GM18517 (cell line): ENCODE measurements around the gene TTLL4.
"Not testable (repeated sequence)": the region's sequence is repeated elsewhere in the genome, so short reads cannot be mapped to it uniquely, and the experiment has no call there.

Experiments used
- ATAC-seq: cut with Tn5 transposase; IDR thresholded peaks from one replicate; pipeline ENCODE4 v1.9.1; 2021; ENCODE audit warnings: mild to moderate bottlenecking, moderate library complexity; ENCODE audit not compliant: unreplicated experiment

Gene TTLL4, protein sequence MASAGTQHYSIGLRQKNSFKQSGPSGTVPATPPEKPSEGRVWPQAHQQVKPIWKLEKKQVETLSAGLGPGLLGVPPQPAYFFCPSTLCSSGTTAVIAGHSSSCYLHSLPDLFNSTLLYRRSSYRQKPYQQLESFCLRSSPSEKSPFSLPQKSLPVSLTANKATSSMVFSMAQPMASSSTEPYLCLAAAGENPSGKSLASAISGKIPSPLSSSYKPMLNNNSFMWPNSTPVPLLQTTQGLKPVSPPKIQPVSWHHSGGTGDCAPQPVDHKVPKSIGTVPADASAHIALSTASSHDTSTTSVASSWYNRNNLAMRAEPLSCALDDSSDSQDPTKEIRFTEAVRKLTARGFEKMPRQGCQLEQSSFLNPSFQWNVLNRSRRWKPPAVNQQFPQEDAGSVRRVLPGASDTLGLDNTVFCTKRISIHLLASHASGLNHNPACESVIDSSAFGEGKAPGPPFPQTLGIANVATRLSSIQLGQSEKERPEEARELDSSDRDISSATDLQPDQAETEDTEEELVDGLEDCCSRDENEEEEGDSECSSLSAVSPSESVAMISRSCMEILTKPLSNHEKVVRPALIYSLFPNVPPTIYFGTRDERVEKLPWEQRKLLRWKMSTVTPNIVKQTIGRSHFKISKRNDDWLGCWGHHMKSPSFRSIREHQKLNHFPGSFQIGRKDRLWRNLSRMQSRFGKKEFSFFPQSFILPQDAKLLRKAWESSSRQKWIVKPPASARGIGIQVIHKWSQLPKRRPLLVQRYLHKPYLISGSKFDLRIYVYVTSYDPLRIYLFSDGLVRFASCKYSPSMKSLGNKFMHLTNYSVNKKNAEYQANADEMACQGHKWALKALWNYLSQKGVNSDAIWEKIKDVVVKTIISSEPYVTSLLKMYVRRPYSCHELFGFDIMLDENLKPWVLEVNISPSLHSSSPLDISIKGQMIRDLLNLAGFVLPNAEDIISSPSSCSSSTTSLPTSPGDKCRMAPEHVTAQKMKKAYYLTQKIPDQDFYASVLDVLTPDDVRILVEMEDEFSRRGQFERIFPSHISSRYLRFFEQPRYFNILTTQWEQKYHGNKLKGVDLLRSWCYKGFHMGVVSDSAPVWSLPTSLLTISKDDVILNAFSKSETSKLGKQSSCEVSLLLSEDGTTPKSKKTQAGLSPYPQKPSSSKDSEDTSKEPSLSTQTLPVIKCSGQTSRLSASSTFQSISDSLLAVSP

DNA sequence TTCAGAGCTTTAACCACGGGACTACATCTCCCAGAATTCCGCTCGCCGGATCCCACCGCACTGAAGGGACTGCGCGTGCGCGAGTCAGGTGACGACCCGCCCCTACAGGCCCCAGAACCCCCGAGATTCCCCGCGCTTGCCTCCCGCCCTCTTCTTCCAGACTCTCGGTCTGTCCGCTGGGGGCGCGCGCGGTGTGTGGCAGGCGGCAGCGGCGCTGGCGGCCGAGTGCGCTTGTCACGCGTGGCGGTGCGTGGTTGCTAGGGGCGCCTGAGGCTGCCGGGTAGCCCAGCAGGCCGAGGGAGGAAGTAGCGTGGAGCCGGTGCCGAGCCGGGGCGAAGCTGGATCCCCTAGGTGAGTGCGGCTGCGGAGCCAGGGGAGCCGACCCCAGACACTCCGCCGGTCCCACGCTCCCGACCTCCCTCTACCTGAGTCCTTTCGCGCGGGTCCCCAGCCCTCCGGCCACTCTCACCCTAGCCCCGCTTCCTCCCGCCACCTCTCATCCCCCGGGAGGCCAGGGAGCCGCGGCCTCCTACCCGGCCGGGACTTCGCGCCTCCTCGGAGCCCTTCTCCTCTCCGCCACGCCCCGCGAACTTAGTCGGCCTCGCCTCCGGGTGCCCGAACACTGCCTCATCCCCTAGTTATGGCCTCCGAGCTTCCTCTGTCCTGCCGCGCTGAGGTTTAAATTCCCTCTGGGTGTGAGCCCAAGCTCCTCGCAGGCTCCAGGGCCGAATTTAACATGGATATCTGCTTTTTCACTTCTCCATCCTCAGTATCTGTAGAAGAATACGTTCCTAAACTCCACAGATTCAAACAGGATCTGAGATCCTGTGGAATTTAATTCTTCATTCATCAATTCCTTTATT lies at the start of gene TTLL4:
TSS of gene TTLL4 (plus strand) at position 149 of the 863 bp plus-strand sequence. CDS start 26,842 bp downstream, outside the sequence.
- ATAC-seq: peak; percentile 84

DNA sequence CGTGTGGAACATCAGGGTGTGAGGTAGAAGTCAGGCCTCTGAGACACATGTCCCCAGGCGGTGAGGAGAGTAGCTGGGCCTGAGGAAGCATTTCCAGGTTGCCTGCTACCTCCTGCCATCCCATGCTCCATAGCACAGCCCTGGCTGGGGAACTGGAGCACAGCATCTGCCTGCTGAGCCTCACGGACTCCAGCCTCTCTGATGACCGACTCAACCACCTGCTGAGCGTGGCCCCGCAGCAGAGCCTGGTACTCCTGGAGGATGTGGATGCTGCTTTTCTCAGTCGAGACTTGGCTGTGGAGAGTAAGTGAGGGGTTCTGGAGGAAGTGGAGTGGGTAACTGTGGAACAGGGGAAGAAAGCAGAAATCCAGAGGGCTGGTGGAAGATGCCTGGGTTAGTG lies 48.3 kb upstream of the TTLL4 start:
- ATAC-seq: no peak

DNA sequence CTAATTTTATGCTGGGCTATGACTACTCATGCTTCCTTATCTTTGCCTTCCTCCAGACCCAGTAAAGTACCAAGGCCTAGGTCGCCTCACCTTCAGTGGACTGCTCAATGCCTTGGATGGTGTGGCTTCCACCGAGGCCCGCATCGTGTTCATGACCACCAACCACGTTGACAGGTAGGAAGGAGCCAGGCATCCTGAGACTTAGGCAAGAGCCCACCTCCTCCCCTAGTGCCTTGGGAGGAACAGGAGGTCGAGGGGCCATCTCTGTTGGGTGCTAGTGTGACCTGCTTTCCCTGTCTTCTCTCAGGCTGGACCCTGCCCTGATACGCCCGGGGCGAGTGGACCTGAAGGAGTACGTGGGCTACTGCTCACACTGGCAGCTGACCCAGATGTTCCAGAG lies 47.8 kb upstream of the TTLL4 start:
- no peak for ATAC-seq

DNA sequence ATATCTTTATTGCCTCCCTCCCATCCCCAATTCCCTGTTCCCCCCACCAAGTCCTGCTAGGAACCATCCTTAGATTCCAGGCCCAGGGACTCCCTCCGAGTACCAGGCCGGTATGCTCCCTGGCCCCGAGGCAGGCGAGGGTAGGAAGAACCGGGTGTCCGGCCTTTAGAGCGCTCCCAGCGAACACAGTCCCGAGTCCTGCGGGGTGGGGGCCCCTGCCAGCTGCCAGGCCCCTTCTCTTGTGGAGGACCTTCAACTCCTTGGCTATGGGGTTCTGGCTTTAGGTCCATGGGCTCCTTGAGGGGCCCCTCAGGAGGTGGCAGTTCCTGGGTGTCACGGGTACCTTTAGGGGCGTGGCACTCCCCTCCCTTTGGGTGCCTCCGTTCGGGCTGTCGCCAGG lies 46.7 kb upstream of the TTLL4 start:
- no peak for ATAC-seq

DNA sequence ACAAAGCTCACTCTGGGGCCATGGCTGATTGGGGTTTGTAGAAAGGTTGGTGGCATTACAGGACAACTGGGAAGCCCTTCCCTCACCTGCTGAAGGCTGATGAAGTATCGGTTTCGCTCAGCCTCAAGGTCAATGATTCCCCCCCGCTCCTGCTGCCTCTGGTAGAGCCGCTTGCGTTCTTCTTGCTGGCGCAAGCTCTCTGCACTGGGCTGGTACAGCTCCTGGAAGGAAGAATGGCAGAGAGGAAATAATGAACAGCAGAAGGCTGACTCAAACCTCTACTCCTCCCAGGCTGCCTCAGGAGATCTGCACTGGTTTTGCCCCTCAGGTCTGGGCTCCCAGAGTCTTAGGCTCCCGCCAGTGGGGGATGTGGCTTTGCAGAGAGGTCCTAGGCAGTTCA lies 46.0 kb upstream of the TTLL4 start:
- no peak for ATAC-seq

DNA sequence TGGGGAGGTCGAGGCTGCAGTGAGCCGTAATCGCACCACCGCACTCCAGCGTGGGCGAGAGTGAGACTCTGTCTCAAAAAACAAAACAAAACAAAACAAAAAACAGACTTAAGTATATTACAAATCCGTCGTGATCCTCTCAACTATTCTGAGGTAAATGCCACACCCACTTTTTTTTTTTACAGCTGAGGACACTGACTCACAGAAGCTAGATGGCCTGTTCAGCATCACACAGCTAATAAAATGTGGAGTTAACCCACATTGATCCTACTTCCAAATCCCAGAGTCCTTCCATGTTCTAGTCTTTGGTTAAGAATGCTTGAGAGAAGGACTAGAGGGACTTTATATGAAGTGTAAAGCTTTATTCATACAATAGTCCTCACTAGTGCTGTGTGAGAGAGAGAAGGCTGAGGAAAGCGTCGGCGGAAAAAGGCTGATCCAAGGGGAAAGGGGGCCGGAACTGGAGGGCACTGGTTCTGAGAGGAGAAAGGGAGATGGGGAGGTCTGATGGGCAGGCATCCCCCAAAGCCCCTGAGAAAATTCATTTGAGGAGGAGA lies 39.5 kb upstream of the TTLL4 start:
- peak; percentile 17 for ATAC-seq

DNA sequence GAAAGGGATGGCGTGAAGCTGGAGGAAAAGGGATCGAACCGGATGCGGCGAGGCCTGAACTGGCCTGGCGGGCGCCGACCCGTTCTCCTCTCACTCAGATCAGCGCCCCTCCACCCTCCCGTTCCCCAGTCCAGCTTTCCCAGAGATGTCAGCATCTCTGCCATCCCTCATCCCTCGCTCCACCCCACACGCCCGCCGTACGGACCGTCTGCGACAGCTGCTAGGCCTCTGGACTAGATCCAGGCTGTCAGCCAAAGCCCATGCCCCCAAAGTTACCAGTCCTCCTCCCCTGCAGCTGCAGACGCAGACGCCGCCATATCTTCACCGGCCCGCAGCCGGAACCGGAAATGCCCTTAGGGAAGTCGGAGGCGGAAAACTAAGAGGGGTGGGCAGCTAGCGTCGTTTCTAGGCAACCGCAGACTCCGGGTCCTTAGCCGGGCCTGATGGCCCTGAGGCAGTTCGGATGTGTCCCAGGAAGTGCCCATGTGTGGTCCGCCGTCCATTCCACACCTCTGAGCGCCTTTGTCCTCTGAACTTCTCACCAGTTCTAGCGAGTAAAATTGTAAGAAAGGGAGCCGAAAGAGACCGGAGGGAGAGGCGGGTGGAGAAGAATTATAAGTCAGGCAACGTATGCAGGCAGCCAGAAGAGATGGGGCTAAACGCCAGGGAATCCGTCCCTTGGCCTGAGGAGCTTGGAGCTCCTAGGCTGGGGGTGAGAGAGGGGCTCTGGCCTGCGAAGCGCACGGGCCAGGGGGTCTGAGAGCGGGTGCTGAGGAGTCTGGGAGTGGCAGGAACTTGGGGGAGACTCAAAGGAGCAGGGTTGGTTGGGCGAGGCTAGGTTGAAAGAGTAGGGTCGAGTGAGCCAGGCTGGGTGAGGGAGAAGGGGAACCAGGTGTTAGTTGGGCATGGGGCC lies 38.7 kb upstream of the TTLL4 start, which contains the start of the genes RNF25 and STK36:
TSS of gene RNF25 (minus strand) at position 349 of the 913 bp plus-strand sequence. CDS start at position 317, 32 bp downstream.
TSS of gene STK36 (plus strand) at position 433 of the 913 bp plus-strand sequence. CDS start 744 bp downstream, outside the sequence.
- ATAC-seq: peak; percentile 91

DNA sequence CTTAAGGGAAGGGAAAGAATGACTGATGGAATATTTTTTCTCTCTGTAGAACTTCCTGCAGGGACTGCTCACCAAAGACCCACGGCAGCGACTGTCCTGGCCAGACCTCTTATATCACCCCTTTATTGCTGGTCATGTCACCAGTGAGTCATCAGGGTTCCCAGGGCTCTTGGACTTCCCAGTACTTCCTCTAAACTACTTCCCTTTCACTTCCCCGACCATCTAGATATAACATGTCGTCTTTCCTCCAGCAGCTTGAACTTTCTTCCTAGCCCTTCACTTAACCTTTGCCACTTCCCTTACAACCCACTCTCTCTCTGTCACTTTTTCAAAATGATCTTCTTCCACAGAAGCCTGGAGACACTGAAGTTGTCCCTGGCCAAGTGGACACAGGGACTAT lies 31.5 kb upstream of the TTLL4 start:
- no peak for ATAC-seq

DNA sequence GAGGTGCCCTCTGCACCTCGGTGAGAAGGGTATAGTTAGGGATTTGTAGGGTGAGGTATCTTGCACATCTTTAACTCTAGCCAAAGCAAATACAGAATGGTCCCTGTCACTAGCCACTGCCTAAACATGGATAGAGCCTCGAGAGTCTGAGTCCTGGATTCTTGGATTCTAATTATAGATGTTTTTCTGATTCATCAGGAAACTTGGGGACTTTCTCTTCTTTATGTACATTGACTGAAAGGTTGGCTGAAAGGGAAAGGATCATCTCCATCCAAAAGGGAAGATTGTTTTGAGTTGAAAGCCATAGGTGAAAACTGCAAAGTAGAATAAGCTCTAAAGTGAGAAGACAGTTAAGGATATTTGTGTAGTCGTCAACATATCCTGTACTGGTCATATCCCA lies 30.6 kb upstream of the TTLL4 start:
- no peak for ATAC-seq

DNA sequence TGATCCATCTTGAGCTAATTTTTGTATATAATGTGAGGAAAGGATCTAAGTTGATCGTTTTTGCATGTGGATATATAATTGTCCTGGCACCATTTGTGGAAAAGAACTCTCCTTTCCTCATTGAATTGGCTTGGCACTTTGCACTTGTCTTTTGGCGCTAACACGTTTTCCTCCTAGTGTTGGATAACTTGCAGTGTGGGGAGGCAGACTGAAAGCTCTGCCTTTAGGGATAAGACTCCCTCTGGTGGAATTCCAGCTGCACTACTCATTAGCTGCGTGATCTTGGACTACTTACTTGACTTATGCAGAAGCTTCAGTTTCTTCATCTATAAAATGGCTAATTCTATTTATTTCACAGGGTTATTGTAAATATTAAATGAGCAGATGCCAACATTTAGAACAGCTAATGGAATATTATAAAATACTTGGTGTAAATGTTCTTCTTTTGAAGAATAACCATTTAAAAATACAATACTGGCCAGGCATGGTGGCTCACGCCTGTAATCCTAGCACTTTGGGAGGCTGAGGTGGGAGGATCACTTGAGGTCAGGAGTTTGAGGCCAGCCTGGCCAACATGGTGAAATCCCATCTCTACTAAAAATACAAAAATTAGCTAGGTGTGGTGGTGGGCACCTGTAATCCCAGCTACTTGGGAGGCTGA lies 23.1 kb upstream of the TTLL4 start:
- ATAC-seq: not testable (repeated sequence)

DNA sequence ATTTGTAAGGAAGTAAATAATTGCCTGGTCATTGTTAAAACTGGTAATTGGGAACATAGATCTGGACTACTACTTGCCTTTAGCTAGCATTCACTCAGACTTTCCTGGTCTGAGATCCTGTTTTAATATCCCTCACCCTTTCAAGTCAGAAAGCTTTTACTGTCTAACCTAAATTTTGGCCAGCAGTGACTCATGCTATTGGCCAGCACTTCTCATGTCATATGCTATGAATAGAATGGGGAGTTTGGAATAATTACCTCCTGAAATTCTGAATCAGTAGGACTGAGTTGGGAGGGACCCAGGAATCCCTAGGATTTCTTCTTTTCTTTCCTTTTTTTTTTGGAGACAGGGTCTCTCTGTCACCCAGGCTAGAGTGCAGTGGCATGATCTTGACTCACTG lies 19.4 kb upstream of the TTLL4 start:
- no peak for ATAC-seq

DNA sequence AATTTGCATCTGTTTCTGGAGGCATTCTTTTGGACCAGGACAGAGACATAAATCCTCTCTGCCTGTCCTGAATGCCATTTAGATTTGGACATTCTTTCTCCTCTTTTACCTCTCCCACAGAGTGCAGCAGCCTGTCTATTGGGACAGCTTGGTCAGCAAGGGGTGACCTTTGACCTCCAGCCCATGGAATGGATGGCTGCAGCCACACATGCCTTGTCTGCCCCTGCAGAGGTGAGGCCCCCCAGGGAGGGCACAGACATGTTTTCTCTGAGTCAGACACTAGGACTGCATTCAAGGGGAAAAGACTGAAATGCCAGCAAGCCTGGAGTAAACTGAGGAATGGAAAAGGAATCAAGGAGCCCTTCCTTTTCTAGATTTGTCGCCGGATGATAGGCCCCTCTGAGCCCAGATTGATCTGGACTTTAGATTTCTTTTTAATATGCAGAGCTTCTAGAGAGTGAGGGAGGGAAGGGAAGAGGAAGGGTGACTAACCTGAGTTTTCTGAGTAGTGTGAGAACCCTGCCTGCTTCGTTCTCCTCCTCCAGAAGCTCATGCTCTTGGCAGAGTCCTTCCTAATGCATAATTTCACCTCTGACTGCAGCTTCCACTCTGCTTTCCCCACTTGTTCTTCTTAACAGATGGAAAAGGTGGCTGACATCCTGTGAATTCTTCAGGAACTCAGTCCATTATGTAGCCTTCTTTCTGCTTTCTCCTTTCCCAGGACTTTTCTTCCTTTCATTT lies 16.1 kb upstream of the TTLL4 start:
- no peak for ATAC-seq

DNA sequence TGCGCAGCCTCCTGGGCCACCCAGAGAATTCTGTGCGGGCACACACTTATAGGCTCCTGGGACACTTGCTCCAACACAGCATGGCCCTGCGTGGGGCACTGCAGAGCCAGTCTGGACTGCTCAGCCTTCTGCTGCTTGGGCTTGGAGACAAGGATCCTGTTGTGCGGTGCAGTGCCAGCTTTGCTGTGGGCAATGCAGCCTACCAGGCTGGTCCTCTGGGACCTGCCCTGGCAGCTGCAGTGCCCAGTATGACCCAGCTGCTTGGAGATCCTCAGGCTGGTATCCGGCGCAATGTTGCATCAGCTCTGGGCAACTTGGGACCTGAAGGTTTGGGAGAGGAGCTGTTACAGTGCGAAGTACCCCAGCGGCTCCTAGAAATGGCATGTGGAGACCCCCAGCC lies 11.8 kb upstream of the TTLL4 start:
- no peak for ATAC-seq

DNA sequence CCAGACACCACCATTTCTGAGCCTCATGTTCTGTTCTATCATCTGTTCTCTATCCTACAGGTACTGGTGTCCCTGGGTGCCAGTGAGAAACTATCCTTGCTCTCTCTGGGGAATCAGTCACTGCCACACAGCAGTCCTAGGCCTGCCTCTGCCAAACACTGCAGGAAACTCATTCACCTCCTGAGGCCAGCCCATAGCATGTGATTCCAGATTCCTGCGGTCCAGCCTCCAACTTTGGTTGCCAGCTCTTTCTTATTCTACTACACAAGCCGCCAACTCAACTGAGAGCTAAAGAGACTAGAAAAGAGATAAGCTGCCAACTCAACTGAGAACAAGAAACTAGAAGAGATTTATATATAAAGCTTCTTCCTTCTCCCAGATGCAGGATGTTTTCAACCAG lies 8.8 kb upstream of the TTLL4 start:
- no peak for ATAC-seq

DNA sequence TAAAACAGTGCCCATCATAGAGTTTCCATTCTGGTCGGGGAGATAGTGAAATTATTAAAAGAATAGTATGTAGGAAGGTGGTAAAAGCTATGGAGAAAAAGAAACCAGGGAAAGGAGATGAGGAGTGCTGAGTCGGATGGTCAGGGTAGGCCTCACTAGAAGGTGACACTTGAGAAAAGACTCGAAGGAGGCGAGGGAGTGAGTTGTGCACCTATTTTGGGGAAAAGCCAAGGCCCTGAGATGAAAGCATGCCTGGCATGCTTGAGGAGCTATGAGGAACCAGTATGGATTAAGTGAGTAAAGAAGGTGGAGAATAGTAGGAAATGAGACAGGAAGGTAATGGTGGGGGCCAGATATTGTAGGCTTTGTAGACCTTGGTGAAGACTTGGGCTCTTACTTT lies 7.3 kb upstream of the TTLL4 start:
- no peak for ATAC-seq

DNA sequence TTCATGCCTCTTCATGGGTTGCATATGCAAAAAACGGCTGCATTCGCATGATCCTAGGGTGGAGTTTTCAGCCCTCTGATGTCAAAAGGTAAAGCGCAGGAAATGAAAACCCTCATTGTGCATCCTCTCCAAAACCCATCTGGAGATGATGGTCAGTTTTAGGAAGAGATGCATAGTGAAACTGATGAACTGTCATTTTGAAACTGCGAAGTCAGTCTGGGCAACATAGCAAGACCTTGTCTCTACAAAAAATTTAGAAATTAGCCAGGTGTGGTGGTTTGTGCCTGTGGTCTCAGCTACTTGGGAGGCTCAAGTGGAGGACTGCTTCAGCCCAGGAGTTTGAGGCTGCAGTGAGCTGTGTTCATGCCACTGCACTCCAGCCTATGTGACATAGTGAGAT lies 2.5 kb upstream of the TTLL4 start:
- no peak for ATAC-seq

DNA sequence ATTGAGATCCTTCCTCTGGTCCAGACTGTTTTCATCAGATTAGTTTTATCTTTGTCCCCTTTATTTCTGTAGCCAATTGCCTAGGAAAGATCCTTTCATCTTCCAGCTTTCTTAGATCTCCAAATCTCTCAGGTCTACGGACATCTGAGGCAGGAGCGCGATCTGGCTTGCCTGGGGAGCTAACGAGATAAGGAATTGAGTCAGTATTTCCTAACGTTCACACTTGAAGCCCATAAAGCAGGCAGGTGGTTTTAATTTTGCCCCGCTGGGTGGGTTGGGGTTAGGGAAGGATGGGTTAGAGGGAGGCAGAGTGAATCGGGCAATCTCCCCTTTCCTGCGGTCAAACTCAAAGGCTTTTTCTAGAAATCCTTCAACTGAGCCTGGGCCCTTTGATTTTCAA lies 727 bp upstream of the TTLL4 start:
- ATAC-seq: no peak

DNA sequence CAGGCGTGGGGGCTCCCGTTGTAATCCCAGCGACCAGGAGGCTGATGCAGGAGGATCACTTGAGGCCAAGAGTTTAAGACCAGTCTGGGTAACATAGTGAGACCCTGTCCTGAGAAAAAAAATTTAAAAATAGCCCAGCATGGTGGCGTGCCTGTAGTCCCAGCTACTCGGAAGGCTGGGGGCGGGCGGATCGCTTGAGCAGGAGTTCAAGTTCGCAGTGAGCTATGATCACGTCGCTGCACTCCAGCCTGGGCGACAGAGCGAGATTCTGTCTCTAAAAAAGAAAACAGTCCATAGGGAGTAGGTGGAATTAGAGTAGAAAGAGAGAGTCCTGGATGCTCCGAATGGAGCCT lies 325 bp upstream of the TTLL4 start:
- ATAC-seq: no peak
